Measurements from ENCODE around the gene KIR2DL4.
"Not testable (repeated sequence)": the region's sequence is repeated elsewhere in the genome, so short reads cannot be mapped to it uniquely, and the experiment has no call there.

Gene KIR2DL4

DNA sequence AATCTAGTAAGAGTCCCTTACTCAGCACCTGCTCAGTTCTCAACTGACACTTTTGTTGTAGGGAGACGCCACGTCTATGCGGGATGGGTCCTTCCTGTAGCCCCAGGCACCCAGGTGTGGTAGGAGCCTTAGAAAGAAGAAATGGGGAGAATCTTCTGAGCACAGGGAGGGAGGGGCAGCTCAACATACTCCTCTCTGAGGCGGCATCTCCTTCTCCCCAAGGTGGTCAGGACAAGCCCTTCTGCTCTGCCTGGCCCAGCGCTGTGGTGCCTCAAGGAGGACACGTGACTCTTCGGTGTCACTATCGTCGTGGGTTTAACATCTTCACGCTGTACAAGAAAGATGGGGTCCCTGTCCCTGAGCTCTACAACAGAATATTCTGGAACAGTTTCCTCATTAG is 1.2 kb downstream of the KIR2DL4 start:
- no peak for DNase-seq (ENCODE audit: low read depth in 3 of 3)

DNA sequence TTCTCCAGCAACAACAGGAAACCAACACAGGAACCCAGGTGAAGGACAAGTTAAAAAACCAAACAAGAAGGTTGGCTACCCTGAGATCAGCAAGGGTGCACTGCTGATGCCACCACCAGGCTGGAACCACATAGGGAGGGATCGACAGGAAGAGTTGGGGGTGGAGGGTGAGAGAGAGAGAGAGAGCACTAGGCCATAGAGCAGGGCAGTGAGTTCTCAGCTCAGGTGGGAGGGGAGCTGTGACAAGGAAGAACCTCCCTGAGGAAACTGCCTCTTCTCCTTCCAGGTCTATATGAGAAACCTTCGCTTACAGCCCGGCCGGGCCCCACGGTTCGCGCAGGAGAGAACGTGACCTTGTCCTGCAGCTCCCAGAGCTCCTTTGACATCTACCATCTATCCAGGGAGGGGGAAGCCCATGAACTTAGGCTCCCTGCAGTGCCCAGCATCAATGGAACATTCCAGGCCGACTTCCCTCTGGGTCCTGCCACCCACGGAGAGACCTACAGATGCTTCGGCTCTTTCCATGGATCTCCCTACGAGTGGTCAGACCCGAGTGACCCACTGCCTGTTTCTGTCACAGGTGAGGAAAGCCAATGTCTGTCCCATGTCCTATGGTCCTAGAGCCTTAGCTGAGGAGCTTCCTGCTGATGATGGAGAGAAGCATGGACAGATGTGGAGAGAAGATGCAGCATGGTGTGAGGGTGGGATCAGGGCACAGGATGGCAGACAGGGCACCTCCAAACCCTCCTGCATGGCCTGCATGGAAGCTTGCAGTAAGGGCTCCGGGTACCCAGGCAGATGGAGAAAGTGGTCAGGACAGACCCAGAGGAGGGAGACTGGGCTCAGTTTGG is 2.5 kb downstream of the KIR2DL4 start:
- no peak for DNase-seq (ENCODE audit: low read depth in 3 of 3)

DNA sequence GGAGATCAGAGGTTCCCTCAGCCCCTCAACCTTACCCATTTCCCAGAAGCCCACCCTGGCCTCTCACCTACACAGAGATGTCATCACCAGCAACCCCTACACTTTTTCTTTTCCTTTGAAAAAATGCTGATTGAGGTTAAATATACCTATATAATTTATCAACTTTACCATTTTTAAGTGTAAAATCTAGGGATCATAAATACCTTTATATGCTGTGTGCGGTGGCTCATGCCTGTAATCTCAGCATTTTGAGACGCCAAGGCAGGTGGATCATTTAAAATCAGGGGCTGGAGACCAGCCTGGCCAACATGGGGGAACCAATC is 3.1 kb downstream of the KIR2DL4 start:
- DNase-seq (ENCODE audit: low read depth in 3 of 3), result no peak

DNA sequence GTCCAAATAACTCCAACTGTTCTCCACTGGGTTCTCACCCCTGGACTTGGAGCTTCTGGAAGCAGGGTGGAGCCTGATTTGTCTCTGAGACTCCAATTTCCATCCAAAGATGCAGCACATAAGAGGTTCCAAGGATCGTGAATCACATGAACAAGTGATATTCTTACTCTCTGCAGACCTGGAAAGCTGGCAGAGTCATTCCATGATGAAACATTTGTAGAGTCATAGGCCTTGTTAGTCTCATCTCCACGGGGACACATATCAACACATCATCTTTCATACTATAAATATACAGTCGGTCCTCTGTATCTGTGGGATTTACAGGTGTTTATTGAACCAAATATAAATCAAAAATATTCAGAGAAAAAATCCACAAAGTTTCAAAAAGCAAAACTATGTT is 11.2 kb downstream of the KIR2DL4 start:
- not testable (repeated sequence) for DNase-seq (ENCODE audit: low read depth in 3 of 3)

DNA sequence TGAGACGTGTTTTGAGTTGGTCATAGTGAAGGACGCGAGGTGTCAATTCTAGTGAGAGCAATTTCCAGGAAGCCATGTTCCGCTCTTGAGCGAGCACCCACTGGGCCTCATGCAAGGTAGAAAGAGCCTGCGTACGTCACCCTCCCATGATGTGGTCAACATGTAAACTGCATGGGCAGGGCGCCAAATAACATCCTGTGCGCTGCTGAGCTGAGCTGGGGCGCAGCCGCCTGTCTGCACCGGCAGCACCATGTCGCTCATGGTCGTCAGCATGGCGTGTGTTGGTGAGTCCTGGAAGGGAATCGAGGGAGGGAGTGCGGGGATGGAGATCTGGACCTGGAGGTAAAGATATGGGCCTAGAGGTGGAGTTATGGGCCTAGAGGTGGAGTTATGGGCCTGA is 12.8 kb downstream of the KIR2DL4 start, which contains the start of gene KIR3DL1:
Gene KIR3DL1 (plus strand): TSS at position 218 of the 400 bp plus-strand sequence.
- DNase-seq (ENCODE audit: low read depth in 3 of 3), result not testable (repeated sequence)

DNA sequence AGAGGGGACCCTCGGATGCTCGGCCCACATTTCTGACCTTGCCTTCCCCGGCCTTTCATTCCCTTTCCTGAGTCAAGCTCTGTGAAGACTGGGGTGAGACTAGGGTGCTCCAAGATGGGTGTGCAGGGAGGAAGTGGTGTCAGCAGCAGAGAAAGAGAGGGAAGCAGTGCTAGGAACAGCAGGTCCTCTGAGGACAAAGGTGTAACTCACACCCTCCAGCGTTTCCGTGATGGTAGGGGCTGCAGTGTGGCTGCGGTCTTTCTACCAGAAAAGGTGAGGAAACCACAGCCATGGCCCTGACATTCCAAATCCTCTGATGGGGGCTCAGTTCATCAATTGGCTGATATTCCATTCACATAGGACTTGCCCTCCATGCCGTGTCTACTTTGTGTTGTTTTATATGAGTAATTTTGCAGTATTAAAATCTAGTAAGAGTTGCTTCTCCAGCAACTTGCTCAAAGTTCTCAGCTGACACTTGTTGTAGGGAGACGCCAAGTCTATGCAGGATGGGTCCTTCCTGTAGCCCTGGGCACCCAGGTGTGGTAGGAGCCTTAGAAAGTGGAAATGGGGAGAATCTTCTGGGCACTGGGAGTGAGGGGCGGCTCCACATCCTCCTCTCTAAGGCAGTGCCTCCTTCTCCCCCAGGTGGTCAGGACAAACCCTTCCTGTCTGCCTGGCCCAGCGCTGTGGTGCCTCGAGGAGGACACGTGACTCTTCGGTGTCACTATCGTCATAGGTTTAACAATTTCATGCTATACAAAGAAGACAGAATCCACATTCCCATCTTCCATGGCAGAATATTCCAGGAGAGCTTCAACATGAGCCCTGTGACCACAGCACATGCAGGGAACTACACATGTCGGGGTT is 14.5 kb downstream of the KIR2DL4 start:
- DNase-seq (ENCODE audit: low read depth in 3 of 3), result no peak

DNA sequence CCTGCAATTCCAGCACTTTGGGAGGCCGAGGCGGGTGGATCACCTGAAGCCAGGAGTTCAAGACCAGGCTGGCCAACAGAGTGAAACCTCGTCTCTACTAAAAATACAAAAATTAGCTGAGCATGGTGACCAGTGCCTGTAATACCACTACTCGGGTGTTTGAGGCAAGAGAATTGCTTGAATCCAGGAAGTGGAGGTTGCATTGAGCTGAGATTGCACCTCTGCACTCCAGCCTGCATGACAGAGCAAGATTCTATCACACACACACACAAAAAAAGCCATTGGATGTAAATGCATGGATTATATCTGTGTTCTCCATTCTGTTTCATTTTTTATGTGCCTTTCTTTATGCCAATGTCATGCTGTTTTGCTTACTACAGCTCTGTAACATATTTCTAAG is 21.0 kb downstream of the KIR2DL4 start:
- not testable (repeated sequence) for DNase-seq (ENCODE audit: low read depth in 3 of 3)

DNA sequence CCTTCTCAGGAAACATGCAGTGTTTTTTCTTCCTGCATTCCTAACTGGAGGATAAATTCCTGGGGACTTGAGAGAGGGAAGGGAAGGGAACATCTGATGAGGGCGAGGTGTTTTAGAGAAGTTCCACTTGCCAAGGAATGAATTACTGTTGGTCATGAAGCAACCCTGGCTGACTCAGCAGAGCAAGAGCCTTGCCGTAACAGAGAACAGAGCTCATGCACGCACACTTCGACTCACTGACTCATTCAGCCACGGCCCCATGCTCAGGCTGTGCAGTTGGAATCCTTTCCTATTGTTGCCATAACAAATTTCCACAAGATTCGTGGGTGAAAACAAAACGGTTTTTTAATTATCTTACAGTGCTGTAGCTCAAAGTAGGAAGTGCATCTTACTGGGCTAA is 21.9 kb downstream of the KIR2DL4 start:
- not testable (repeated sequence) for DNase-seq (ENCODE audit: low read depth in 3 of 3)

DNA sequence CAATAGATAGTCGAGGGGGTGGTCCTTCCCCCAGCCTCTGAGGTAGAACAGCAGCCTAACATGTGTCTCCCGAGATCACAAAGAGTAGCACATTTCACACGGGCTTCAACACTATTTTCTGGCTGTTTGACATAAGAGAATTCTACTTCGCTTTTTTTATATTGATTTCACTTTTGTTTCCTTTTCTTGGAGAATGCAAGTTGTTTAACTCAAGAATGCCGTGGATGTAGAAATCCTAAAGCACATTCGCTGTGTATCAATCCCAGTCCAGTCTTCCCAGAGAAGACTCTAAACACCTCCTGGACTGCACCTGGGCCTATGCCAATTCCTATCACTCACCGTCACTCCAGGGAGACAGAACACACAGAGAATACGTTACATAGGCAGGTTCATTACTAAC is 24.7 kb downstream of the KIR2DL4 start:
- DNase-seq (ENCODE audit: low read depth in 3 of 3), result not testable (repeated sequence)

DNA sequence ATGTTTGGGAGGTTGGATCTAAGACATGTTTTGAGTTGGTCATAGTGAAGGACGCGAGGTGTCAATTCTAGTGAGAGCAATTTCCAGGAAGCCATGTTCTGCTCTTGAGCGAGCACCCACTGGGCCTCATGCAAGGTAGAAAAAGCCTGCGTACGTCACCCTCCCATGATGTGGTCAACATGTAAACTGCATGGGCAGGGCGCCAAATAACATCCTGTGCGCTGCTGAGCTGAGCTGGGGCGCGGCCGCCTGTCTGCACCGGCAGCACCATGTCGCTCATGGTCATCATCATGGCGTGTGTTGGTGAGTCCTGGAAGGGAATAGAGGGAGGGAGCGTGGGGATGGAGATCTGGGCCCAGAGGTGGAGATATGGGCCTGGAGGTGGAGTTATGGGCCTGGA is 29.1 kb downstream of the KIR2DL4 start, which contains the start of gene KIR2DS4:
Gene KIR2DS4 (plus strand): TSS at position 181 of the 400 bp plus-strand sequence.
- DNase-seq (ENCODE audit: low read depth in 3 of 3), result not testable (repeated sequence)

DNA sequence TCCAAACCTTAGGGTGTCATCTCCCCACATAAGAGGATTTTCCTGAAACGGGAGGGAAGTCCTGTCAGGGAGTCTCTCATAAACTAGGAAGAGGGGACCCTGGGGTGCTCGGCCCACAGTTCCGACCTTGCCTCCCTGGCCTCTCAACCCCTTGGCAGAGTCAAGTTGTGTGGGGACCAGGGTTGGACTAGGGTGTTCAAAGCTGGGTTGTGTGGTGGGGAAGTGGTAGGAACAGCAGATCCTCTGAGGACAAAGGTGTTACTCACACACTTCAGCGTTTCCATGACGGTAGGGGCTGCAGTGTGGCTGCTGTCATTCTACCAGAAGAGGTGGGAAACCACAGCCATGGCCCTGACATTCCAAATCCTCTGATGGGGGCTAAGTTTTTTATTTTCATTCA is 31.7 kb downstream of the KIR2DL4 start:
- DNase-seq (ENCODE audit: low read depth in 3 of 3), result not testable (repeated sequence)

DNA sequence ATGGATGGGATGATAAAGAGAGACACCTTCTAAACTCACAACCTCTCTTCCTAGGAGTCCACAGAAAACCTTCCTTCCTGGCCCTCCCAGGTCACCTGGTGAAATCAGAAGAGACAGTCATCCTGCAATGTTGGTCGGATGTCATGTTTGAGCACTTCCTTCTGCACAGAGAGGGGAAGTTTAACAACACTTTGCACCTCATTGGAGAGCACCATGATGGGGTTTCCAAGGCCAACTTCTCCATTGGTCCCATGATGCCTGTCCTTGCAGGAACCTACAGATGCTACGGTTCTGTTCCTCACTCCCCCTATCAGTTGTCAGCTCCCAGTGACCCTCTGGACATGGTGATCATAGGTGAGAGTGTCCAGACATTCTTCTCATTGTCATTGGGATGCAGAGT is 34.1 kb downstream of the KIR2DL4 start:
- DNase-seq (ENCODE audit: low read depth in 3 of 3), result not testable (repeated sequence)

DNA sequence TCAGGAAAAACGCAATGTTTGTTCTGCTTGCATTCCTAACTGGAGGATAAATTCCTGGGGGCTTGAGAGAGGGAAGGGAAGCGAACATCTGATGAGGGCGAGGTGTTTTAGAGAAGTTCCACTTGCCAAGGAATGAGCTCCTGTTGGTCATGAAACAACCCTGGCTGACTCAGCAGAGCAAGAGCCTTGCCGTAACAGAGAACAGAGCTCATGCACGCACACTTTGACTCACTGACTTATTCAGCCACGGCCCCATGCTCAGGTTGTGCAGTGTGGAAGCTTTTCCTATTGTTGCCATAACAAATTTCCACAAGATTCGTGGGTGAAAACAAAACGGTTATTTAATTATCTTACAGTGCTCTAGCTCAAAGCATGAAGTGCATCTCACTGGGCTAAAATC is 39.8 kb downstream of the KIR2DL4 start:
- DNase-seq (ENCODE audit: low read depth in 3 of 3), result not testable (repeated sequence)

DNA sequence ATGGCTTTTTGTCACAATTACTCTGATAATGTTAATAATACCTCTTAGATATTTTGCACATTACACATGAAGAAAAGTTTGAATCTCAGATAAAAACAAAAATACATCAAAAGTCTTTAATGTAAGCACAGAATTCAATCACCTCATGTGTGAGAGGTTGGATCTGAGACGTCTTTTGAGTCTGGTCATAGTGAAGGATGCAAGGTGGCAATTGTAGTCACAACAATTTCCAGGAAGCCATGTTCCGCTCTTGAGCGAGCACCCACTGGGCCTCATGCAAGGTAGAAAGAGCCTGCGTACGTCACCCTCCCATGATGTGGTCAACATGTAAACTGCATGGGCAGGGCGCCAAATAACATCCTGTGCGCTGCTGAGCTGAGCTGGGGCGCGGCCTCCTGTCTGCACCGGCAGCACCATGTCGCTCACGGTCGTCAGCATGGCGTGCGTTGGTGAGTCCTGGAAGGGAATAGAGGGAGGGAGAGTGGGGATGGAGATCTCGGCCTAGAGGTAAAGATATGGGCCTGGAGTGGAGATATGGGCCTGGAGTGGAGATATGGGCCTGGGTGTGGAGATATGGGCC is 46.7 kb downstream of the KIR2DL4 start, which contains the start of gene KIR3DL2:
Gene KIR3DL2 (plus strand): TSS at position 383 of the 580 bp plus-strand sequence. CDS start 33 bp downstream, at position 416.
- DNase-seq (ENCODE audit: low read depth in 3 of 3), result not testable (repeated sequence)

DNA sequence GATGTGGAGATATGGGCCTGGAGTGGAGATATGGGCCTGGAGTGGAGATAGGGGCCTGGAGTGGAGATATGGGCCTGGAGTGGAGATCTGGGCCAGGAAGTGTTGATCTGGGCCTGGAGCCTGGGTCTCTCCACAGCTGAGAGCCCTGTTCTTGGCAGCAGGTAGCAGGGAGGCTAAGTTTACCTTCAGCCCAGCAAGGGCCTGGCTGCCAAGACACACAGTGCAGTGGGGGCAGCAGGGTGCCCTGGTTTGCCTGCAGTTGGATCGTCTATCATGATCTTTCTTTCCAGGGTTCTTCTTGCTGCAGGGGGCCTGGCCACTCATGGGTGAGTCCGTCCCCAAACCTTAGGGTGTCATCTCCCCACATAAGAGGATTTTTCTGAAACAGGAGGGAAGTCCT is 47.5 kb downstream of the KIR2DL4 start:
- no peak for DNase-seq (ENCODE audit: low read depth in 3 of 3)

DNA sequence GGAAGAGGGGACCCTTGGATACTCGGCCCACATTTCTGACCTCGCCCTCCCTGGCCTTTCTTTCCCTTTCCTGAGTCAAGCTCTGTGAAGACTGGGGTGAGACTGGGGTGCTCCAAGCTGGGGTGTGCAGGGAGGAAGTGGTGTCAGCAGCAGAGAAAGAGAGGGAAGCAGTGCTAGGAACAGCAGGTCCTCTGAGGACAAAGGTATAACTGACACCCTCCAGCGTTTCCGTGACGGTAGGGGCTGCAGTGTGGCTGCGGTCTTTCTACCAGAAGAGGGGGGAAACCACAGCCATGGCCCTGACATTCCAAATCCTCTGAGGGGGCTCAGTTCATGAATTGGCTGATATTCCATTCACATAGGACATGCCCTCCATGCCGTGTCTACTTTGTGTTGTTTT is 47.9 kb downstream of the KIR2DL4 start:
- no peak for DNase-seq (ENCODE audit: low read depth in 3 of 3)

DNA sequence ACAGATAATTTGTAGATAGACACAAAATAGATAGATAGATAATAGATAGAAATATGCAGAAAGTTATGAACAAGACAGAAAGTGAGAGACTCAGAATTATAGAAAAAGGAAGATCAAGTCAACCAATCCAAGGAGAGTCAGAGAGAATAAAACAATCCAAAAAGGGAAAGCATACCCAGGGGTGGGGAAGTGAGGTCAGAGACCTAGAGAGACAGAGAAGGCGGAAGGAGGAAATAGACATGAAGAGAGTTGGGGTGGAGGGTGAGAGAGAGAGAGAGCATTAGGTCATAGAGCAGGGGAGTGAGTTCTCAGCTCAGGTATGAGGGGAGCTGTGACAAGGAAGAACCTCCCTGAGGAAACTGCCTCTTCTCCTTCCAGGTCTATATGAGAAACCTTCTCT is 51.8 kb downstream of the KIR2DL4 start:
- not testable (repeated sequence) for DNase-seq (ENCODE audit: low read depth in 3 of 3)

DNA sequence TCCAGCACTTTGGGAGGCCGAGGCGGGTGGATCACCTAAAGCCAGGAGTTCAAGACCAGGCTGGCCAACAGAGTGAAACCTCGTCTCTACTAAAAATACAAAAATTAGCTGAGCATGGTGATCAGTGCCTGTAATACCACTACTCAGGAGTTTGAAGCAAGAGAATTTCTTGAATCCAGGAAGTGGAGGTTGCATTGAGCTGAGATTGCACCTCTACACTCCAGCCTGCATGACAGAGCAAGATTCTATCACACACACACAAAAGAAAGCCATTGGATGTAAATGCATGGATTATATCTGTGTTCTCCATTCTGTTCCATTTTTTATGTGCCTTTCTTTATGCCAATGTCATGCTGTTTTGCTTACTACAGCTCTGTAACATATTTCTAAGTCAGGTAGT is 55.1 kb downstream of the KIR2DL4 start:
- not testable (repeated sequence) for DNase-seq (ENCODE audit: low read depth in 3 of 3)

DNA sequence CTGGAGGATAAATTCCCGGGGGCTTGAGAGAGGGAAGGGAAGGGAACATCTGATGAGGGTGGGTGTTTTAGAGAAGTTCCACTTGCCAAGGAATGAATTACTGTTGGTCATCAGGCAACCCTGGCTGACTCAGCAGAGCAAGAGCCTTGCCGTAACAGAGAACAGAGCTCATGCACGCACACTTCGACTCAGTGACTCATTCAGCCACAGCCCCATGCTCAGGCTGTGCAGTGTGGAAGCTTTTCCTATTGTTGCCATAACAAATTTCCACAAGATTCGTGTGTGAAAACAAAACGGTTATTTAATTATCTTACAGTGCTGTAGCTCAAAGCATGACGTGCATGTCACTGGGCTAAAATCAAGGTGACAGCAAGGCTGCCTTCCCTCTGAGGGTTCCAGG is 56.0 kb downstream of the KIR2DL4 start:
- DNase-seq (ENCODE audit: low read depth in 3 of 3), result not testable (repeated sequence)

DNA sequence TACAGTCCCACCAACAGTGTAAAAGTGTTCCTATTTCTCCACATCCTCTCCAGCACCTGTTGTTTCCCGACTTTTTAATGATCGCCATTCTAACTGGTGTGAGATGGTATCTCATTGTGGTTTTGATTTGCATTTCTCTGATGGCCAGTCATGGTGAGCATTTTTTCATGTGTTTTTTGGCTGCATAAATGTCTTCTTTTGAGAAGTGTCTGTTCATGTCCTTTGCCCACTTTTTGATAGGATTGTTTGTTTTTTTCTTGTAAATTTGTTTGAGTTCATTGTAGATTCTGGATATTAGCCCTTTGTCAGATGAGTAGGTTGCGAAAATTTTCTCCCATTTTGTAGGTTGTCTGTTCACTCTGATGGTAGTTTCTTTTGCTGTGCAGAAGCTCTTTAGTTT is 60.0 kb downstream of the KIR2DL4 start:
- DNase-seq (ENCODE audit: low read depth in 3 of 3), result not testable (repeated sequence)
